Measurements from ENCODE around the gene PAK1. TPM values are rescaled to one million over a fixed set of nuclear protein-coding genes. Genes with fewer than 3 reads are reported as not detected.

The PAK1 gene
- total and polyA plus RNA-seq, 10 of the 15 experiments (the other 5 are each of a cell fraction or from before 2014, with no cell fraction given), result 43.8 to 321 (median 110) TPM

DNA sequence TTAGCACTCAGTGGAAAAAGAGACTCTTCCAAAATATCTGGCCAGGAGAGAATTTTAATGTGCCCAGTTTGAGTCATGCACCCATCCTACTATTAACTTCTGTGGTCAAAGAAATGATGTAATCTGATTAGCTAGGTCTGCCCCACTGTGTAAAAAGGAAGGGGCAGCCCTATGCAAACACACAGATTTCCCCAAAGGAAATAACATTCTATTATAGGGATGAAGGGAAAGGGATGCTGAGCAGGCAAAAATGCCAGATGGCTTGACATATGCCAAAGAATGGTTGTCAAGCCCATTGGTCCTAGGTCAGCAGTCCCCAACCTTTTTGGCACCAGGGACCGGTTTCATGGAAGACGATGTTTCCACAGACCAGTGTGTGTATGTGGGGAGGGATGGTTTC is 43.3 kb upstream of the PAK1 start:
- no peaks in the 10 kb centered on the region for H4K20me1 ChIP-seq (ENCODE audit: control insufficient read depth, insufficient read depth)
- no peaks in the 10 kb centered on the region for H3K4me1 ChIP-seq (ENCODE audit: control insufficient read depth, insufficient read depth, low read length)
- no peak for FAIRE-seq
- H3K36me3 ChIP-seq (ENCODE audit: control insufficient read depth in 2 of 2, insufficient read depth in 2 of 2, low read length in 1 of 2), result no peaks in the 10 kb centered on the region
- WGBS (ENCODE audit: insufficient coverage, insufficient replicate concordance, low lambda C conversion rate, missing lambda C conversion rate), result 72% methylated on average over 2 of the region's 2 CpGs
- H3K9me3 ChIP-seq (replicated peaks; ENCODE audit: control insufficient read depth, insufficient read depth, low read length), result no peaks in the 10 kb centered on the region
- H3K27me3 ChIP-seq (replicated peaks in 1 of 2; ENCODE audit: control insufficient read depth in 2 of 2, insufficient read depth in 2 of 2, low read length in 1 of 2), result no peaks in the 10 kb centered on the region
- H3K79me2 ChIP-seq (ENCODE audit: control insufficient read depth, insufficient read depth, low read length), result no peaks in the 10 kb centered on the region
- no peak for TF ChIP-seq RB1 (IDR thresholded peaks at IDR 0.05; ENCODE audit: borderline replicate concordance)
- TF ChIP-seq KAT2A (conservative IDR thresholded peaks at IDR 0.05; ENCODE audit: control insufficient read depth, low read depth, low read length), result no peak
- no peak for TF ChIP-seq FOXK2 (IDR thresholded peaks at IDR 0.05)
- no peak for TF ChIP-seq FOXM1 (IDR thresholded peaks at IDR 0.05; ENCODE audit: low read depth, low read length)
- no peak for TF ChIP-seq GABPA (IDR thresholded peaks at IDR 0.05; ENCODE audit: low read depth)
- no peak for TF ChIP-seq SMAD1 (IDR thresholded peaks at IDR 0.05; ENCODE audit: low read depth, partially characterized antibody)
- no peak overlapping the region for H3K9ac ChIP-seq (ENCODE audit: control insufficient read depth, insufficient read depth, low read length)
- no peak for DNase-seq (ENCODE audit: low read depth, low spot score)
- no TSS peak for BruUV-seq (replicated peaks)
- RAD21 ChIA-PET (ENCODE audit: unreplicated experiment), result no interaction called here
- CTCF ChIA-PET, result no interaction called here
- SMC1A ChIA-PET (ENCODE audit: uncharacterized antibody, unreplicated experiment), result no interaction called here
- no peak overlapping the region for H3K27ac ChIP-seq (ENCODE audit: control insufficient read depth, insufficient read depth)
- intact Hi-C loops (cut with micrococcal nuclease; ENCODE audit: unreplicated experiment), result no loop called here
- no peak for ATAC-seq
- H3K4me3 ChIP-seq, result no peak overlapping the region
- POLR2A ChIA-PET, result no interaction called here
- in situ Hi-C loops (cut with MboI), result no loop called here
- no peak overlapping the region for H2AFZ ChIP-seq (ENCODE audit: control insufficient read depth, low read depth, low read length)
- no peak overlapping the region for H3K4me2 ChIP-seq (ENCODE audit: control insufficient read depth, insufficient read depth)

DNA sequence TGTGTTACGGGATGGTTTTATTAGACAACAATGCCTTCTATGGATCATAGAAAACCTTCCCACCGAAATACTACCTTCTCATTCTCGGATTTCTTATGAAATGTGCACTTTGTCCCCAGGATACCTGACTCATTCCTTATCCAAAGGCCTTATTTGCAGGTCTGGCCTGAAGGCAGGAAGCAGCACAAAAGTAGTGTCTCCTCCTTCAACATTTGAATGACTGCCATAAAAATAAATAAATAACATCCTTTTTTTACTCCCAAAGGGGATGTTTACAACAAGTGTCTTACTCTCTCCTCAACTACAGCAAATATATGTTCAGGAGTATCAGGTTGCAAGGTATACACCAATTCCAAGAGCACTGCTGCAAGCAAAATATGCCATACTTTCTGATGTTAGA is 41.6 kb upstream of the PAK1 start:
- Histone ChIP-seq H3K36me3 (ENCODE audit: control insufficient read depth in 2 of 2, insufficient read depth in 2 of 2, low read length in 1 of 2) (no peaks in the 10 kb centered on the region), H3K9ac (ENCODE audit: control insufficient read depth, insufficient read depth, low read length) (no peak overlapping the region), H3K27ac (ENCODE audit: control insufficient read depth, insufficient read depth) (no peak overlapping the region), H3K4me3 (no peak overlapping the region), H3K4me2 (ENCODE audit: control insufficient read depth, insufficient read depth) (no peak overlapping the region), H2AFZ (ENCODE audit: control insufficient read depth, low read depth, low read length) (no peak overlapping the region), H3K27me3 (replicated peaks in 1 of 2; ENCODE audit: control insufficient read depth in 2 of 2, insufficient read depth in 2 of 2, low read length in 1 of 2) (no peaks in the 10 kb centered on the region), H3K9me3 (replicated peaks; ENCODE audit: control insufficient read depth, insufficient read depth, low read length) (no peaks in the 10 kb centered on the region), H4K20me1 (ENCODE audit: control insufficient read depth, insufficient read depth) (no peaks in the 10 kb centered on the region), H3K79me2 (ENCODE audit: control insufficient read depth, insufficient read depth, low read length) (no peaks in the 10 kb centered on the region), H3K4me1 (ENCODE audit: control insufficient read depth, insufficient read depth, low read length) (no peaks in the 10 kb centered on the region)
- intact Hi-C loops (cut with micrococcal nuclease; ENCODE audit: unreplicated experiment), result no loop called here
- CTCF ChIA-PET, result no interaction called here
- BruUV-seq (replicated peaks), result no TSS peak
- ATAC-seq (no peak), DNase-seq (ENCODE audit: low read depth, low spot score) (no peak), FAIRE-seq (no peak)
- WGBS (ENCODE audit: insufficient coverage, insufficient replicate concordance, low lambda C conversion rate, missing lambda C conversion rate), result 33% methylated on average over 3 of the region's 3 CpGs
- RAD21 ChIA-PET (ENCODE audit: unreplicated experiment), result no interaction called here
- SMC1A ChIA-PET (ENCODE audit: uncharacterized antibody, unreplicated experiment), result interaction anchor here (0.5 to 1.4 kb wide), 2 partner anchors 21 to 33 kb away, joined by 3 read pairs; no protein-coding TSS in a partner anchor
- in situ Hi-C loops (cut with MboI), result no loop called here
- POLR2A ChIA-PET, result no interaction called here
- TF ChIP-seq SRF (IDR thresholded peaks at IDR 0.05; ENCODE audit: low read depth in 2 of 2, low read length in 2 of 2), result no peak
- TF ChIP-seq, protein P1, sequence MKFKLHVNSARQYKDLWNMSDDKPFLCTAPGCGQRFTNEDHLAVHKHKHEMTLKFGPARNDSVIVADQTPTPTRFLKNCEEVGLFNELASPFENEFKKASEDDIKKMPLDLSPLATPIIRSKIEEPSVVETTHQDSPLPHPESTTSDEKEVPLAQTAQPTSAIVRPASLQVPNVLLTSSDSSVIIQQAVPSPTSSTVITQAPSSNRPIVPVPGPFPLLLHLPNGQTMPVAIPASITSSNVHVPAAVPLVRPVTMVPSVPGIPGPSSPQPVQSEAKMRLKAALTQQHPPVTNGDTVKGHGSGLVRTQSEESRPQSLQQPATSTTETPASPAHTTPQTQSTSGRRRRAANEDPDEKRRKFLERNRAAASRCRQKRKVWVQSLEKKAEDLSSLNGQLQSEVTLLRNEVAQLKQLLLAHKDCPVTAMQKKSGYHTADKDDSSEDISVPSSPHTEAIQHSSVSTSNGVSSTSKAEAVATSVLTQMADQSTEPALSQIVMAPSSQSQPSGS (IDR thresholded peaks at IDR 0.05; ENCODE audit: low read length), result no peak
- TF ChIP-seq, protein P2, sequence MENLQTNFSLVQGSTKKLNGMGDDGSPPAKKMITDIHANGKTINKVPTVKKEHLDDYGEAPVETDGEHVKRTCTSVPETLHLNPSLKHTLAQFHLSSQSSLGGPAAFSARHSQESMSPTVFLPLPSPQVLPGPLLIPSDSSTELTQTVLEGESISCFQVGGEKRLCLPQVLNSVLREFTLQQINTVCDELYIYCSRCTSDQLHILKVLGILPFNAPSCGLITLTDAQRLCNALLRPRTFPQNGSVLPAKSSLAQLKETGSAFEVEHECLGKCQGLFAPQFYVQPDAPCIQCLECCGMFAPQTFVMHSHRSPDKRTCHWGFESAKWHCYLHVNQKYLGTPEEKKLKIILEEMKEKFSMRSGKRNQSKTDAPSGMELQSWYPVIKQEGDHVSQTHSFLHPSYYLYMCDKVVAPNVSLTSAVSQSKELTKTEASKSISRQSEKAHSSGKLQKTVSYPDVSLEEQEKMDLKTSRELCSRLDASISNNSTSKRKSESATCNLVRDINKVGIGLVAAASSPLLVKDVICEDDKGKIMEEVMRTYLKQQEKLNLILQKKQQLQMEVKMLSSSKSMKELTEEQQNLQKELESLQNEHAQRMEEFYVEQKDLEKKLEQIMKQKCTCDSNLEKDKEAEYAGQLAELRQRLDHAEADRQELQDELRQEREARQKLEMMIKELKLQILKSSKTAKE (IDR thresholded peaks at IDR 0.05; ENCODE audit: low read depth, poor library complexity, severe bottlenecking), result no peak
- TF ChIP-seq CHD4 (IDR thresholded peaks at IDR 0.05), result no peak
- no peak for TF ChIP-seq POU2F2 (IDR thresholded peaks at IDR 0.05; ENCODE audit: borderline replicate concordance, low read depth, low read length)
- no peak for TF ChIP-seq RUNX3 (IDR thresholded peaks at IDR 0.05; ENCODE audit: low read length)
- no peak for TF ChIP-seq TAF1 (IDR thresholded peaks at IDR 0.05; ENCODE audit: borderline replicate concordance, low read depth, low read length)
- TF ChIP-seq KDM1A (IDR thresholded peaks at IDR 0.05; ENCODE audit: borderline replicate concordance), result no peak

Measured in GM12878 (cell line).